ENCODE measurements around the gene F10.

The F10 gene

GRCh38 chr13:113176822-113177221 lies 54.2 kb downstream of the F10 start:
- DNase-seq: no peak

- DNase-seq: no peak
These were observed 55.7 kb downstream of the F10 start for GRCh38 chr13:113178070-113178895.

GRCh38 chr13:113178896-113179167 lies 56.2 kb downstream of the F10 start:
- DNase-seq: no peak

- no peak for DNase-seq
These were observed 57.0 kb downstream of the F10 start for GRCh38 chr13:113179374-113180230.

- DNase-seq: no peak
These were observed 59.4 kb downstream of the F10 start for GRCh38 chr13:113182046-113182445.

GRCh38 chr13:113183450-113184129 lies 61.0 kb downstream of the F10 start:
- no peak for DNase-seq

GRCh38 chr13:113184568-113185440 lies 62.2 kb downstream of the F10 start:
- DNase-seq: no peak

- DNase-seq: no peak
These were observed 63.7 kb downstream of the F10 start for GRCh38 chr13:113186061-113186900.

- DNase-seq: no peak
These were observed 64.7 kb downstream of the F10 start for GRCh38 chr13:113187263-113187669.

GRCh38 chr13:113187883-113188665 lies 65.5 kb downstream of the F10 start:
- DNase-seq: no peak

- DNase-seq: no peak
These were observed 67.6 kb downstream of the F10 start for GRCh38 chr13:113190181-113190580.

GRCh38 chr13:113192279-113192678 lies 69.7 kb downstream of the F10 start:
- no peak for DNase-seq

GRCh38 chr13:113192902-113193301 lies 70.3 kb downstream of the F10 start:
- DNase-seq: no peak

GRCh38 chr13:113195360-113195759 lies 72.8 kb downstream of the F10 start:
- DNase-seq: no peak

GRCh38 chr13:113196970-113197737 lies 74.6 kb downstream of the F10 start:
- no peak for DNase-seq
